Testis (tissue), 3 donors: Measurements from ENCODE around the gene DCDC2. TPM values are rescaled to one million over a fixed set of nuclear protein-coding genes. Genes with fewer than 3 reads are reported as not detected.

Source experiments
- DNase-seq: peaks from one replicate; pipeline ENCODE4 v3.0.0-alpha.2; 2019
- H3K27ac ChIP-seq, 2 donors: fragments of 200-600 bp; sonication (generic); one replicate each; pipeline ENCODE4 v1.5.1; 2019
- H3K27me3 ChIP-seq: fragments of 200-600 bp; sonication (generic); one replicate; pipeline ENCODE4 v1.5.1; 2019
- H3K36me3 ChIP-seq: fragments of 200-600 bp; sonication (generic); one replicate; pipeline ENCODE4 v1.5.1; 2017; ENCODE audit warnings: low read depth; ENCODE audit errors: missing control alignments
- H3K4me1 ChIP-seq: fragments of 200-600 bp; sonication (generic); one replicate; pipeline ENCODE4 v1.5.1; 2019
- H3K4me3 ChIP-seq, 2 donors: fragments of 200-600 bp; sonication (generic); one replicate each; pipeline ENCODE4 v1.5.1; 2017 to 2019
- H3K9me3 ChIP-seq: fragments of 200-600 bp; sonication (generic); one replicate; pipeline ENCODE4 v1.5.1; 2017
- POLR2A ChIP-seq: fragments of 450-650 bp; IDR thresholded peaks from one replicate; pipeline ENCODE4 v1.6.1; 2017; ENCODE audit warnings: antibody characterized with exemption, mild to moderate bottlenecking, moderate library complexity
- WGBS, 2 donors: methylation state at CpG; one replicate each; pipeline ENCODE4 v1.1.5; 2018; 5-methylcytosine and 5-hydroxymethylcytosine counted together
- intact Hi-C: fragments of 100-400 bp; cut with DNase I; formaldehyde crosslinking; loops from one replicate; pipeline ENCODE4 v1.15.1; 2023; ENCODE audit warnings: low total_unique reads
- polyA plus RNA-seq: library from polyadenylated mRNA; stranded (reverse); fragments of 350-450 nt; fragmentation: Illumina TruSeq; extraction: RNeasy Lipid Tissue Mini Kit (QIAGEN cat#74804); gene quantifications from one replicate; pipeline ENCODE4 v1.2.3, GENCODE V29; 2014; ENCODE audit warnings: low read depth, low replicate concordance; ENCODE audit not compliant: insufficient read depth
- total RNA-seq, 2 donors: library from RNA; depleted of rRNA; stranded (reverse); fragments of >200 nt; gene quantifications; one replicate each; pipeline ENCODE4 v1.2.3, GENCODE V29; 2016
- TF ChIP-seq, protein P1 (sequence below), 3 experiments: fragments of 450-650 bp in 2 of 3; fragments of 200-600 bp in 1 of 3; sonication (generic) in 1 of 3; IDR thresholded peaks; one replicate each; pipeline ENCODE4 v1.5.1; 2016 to 2019; ENCODE audit warnings: antibody characterized with exemption in 3 of 3, mild to moderate bottlenecking in 2 of 3, moderate library complexity in 1 of 3

DCDC2 gene
- total and polyA plus RNA-seq, 3 donors from 2014 or later, result 2.4 to 11.1 (median 3.0) TPM

DNA sequence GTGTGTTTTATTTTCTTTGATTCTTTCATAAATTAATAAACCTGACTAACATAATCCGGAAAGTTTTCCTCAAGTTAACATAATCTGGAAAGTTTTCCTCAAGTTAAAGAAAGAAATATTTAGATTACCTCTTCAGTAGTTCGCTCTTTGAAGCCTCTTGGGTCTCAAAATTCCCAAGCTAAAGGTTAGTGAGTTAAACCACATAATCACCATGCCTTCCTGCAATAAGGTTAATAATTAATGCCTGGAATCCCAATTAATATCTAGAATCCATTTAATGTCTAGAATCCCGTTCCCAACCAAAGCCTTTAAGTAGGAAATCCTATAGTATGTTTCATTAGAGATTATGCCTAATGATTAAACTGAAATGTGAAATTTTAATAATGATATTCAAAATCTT lies 12.9 kb downstream of the DCDC2 start:
- no peak overlapping the region for H3K4me3 ChIP-seq
- H3K27me3 ChIP-seq, result no peaks in the 10 kb centered on the region
- intact Hi-C loops, result no loop called here
- no peak for DNase-seq
- H3K36me3 ChIP-seq, result no peaks in the 10 kb centered on the region
- no peak for TF ChIP-seq POLR2A
- TF ChIP-seq, protein P1, sequence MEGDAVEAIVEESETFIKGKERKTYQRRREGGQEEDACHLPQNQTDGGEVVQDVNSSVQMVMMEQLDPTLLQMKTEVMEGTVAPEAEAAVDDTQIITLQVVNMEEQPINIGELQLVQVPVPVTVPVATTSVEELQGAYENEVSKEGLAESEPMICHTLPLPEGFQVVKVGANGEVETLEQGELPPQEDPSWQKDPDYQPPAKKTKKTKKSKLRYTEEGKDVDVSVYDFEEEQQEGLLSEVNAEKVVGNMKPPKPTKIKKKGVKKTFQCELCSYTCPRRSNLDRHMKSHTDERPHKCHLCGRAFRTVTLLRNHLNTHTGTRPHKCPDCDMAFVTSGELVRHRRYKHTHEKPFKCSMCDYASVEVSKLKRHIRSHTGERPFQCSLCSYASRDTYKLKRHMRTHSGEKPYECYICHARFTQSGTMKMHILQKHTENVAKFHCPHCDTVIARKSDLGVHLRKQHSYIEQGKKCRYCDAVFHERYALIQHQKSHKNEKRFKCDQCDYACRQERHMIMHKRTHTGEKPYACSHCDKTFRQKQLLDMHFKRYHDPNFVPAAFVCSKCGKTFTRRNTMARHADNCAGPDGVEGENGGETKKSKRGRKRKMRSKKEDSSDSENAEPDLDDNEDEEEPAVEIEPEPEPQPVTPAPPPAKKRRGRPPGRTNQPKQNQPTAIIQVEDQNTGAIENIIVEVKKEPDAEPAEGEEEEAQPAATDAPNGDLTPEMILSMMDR (IDR thresholded peaks at IDR 0.05), result no peak
- no peaks in the 10 kb centered on the region for H3K4me1 ChIP-seq
- WGBS, 2 donors, result 76 to 92% methylated on average over 3 of the region's 3 CpGs
- H3K9me3 ChIP-seq, result no peaks in the 10 kb centered on the region
- H3K27ac ChIP-seq, result no peak overlapping the region

DNA sequence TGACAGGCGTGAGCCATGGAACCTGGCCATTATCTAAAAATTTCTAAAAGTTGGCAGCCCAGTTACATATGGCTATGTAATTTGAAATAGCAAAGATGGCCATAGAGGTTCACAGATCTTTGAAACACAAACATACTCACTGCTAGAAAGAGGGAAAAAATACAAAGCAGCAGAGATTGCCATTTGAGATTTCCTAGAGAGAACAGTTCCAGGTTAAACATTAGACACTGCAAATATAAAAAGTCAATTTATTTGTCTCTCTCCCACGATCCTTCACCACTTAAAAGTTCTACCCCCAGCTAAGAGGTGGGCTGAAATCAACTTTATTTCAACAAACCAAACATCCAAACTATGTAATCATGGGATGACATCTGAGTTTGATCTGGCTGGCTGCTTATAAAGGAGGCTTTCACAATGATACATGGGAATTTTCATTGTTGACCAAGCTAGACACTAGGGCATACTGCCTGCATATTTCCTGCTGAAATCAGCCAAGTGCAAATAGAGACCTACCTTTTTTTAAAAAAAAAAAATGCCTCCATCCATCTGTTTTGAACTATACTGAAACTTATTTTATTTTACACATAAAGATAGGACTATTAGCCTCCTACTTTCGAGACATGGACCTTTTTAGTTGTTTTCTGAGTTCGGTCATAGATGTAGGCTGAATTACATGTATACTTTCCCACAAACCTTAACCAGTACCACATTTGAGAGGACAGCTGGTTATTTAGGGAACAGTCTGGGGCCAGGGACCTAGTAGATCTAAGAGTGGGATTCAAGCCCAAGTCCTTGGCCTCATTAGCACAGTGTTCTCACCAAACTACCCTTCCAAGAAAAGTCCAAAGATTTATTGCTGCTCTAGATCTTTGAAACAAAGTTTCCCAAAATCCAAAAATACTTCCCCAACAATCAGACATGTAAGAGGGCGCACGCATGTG lies 16.6 kb downstream of the DCDC2 start:
- no peak for TF ChIP-seq POLR2A
- TF ChIP-seq, protein P1 (IDR thresholded peaks at IDR 0.05), result no peak
- no peak for DNase-seq
- 60 to 62% methylated on average over 6 of the region's 6 CpGs for WGBS, 2 donors

DNA sequence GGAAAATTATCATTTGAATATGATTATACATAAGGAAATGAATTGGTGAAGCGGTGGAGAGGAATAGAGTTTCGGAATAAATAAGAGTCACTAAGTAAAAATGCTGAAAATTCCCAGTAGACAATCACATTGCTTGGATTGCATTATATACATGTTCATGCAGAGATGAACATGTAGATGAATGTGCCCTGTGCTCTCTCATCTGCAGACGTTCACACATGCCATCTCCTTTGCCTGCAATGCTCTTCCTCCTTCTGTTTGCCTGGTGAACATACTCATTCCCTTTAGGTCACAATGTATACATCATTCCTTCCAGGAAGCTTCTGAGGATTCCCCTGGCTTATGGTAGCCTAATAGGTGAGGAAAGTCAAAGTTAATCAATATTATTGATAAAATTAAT lies 17.9 kb downstream of the DCDC2 start:
- TF ChIP-seq POLR2A, result no peak
- TF ChIP-seq, protein P1 (IDR thresholded peaks at IDR 0.05), result no peak
- no peaks in the 10 kb centered on the region for H3K27me3 ChIP-seq
- H3K4me3 ChIP-seq, result no peak overlapping the region
- H3K27ac ChIP-seq, result no peak overlapping the region
- no peaks in the 10 kb centered on the region for H3K9me3 ChIP-seq
- 67 to 85% methylated on average over 3 of the region's 3 CpGs for WGBS, 2 donors
- H3K36me3 ChIP-seq, result no peaks in the 10 kb centered on the region
- no peaks in the 10 kb centered on the region for H3K4me1 ChIP-seq
- no peak for DNase-seq
- intact Hi-C loops, result no loop called here

More for the DNA sequence above, 16.6 kb downstream of the DCDC2 start:
- H3K4me3 ChIP-seq, result no peak overlapping the region
- H3K27me3 ChIP-seq, result no peaks in the 10 kb centered on the region
- no peak overlapping the region for H3K27ac ChIP-seq
- H3K4me1 ChIP-seq, result no peaks in the 10 kb centered on the region
- no peaks in the 10 kb centered on the region for H3K9me3 ChIP-seq
- intact Hi-C loops, result no loop called here
- H3K36me3 ChIP-seq, result no peaks in the 10 kb centered on the region

DNA sequence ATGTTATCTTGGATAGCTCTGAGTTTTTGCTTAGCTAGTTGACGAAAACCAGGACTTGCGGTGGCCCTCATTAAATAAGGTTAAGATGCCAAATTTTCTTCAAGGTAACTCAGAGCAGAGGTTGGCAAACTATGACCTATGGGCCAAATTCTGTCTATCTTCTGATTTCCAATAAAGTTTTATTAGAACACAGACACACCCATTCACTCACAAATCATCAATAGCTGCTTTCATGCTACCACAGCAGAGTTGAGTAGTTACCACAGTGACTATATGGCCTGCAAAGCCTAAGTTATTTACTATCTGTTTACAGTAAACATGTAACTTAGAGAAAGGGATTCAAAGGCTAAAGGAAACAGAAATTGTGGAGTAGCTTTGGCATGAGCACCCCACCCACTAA lies 23.6 kb downstream of the DCDC2 start:
- no peaks in the 10 kb centered on the region for H3K36me3 ChIP-seq
- WGBS, 2 donors, result 62 to 87% methylated on average over 2 of the region's 2 CpGs

More for the DNA sequence above, 23.6 kb downstream of the DCDC2 start:
- Histone ChIP-seq H3K4me1 (no peaks in the 10 kb centered on the region), H3K27ac (no peak overlapping the region), H3K4me3 (no peak overlapping the region), H3K27me3 (no peaks in the 10 kb centered on the region), H3K9me3 (no peaks in the 10 kb centered on the region)
- intact Hi-C loops, result no loop called here
- DNase-seq, result no peak
- no peak for TF ChIP-seq POLR2A
- TF ChIP-seq, protein P1 (IDR thresholded peaks at IDR 0.05), result no peak
